Activated CD8-positive, alpha-beta memory T cell treated with anti-CD3 and anti-CD28 coated beads for 1 hour (primary cell): ENCODE results near the gene ETHE1.
A peak's percentile ranks its signal among the peaks of the same experiment; 100 is the strongest.
"Not testable (repeated sequence)": the region's sequence is repeated elsewhere in the genome, so short reads cannot be mapped to it uniquely, and the experiment has no call there.

Experiments
- DNase-seq, 2 donors: peaks; one replicate each; pipeline ENCODE4 v3.0.0-alpha.2; 2020; ENCODE audit warnings: low read depth in 1 of 2; ENCODE audit errors: extremely low read depth in 1 of 2

Gene ETHE1

GRCh38 chr19:43552198-43552450, 25.1 kb upstream of the ETHE1 start:
- DNase-seq, result no peak

DNA sequence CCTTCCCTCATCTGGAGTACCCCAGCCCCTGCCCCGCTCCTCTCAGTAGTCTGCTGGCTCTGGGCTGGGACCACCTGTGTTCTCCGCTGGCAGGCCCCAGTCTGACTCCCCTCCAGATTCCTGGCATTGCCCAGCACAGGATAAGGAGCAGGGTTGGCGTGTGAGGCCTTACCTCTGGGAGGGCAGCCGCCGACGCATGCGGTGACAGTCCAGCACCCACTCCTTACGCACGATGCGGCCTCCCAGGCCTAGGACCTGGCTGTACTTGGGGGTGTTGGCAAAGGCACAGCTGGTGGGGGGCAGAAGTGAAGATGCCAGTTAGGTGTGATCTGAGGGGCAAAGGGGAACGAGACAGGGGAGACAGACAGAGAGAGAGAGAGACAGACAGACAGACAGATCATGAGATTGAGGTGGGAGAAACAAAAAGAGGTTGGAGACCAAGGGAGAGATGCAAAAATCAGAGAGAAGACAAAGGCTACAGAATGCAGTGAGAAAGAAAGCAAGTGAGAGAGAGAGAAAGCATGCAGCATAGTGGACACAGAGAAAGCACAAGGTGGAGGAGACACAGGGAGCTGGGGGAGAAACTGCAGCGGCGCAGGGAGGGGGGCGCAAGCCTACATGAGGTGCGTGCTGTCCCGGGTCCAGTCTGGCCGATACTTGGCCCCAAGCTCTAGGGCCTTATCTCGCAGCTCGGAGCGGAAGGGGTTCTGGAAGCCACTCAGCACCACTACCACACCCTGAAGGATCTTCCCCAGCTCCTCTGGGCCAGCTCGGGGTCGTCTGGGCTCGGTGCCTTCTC, 24.6 kb upstream of the ETHE1 start:
- no peak for DNase-seq

DNA sequence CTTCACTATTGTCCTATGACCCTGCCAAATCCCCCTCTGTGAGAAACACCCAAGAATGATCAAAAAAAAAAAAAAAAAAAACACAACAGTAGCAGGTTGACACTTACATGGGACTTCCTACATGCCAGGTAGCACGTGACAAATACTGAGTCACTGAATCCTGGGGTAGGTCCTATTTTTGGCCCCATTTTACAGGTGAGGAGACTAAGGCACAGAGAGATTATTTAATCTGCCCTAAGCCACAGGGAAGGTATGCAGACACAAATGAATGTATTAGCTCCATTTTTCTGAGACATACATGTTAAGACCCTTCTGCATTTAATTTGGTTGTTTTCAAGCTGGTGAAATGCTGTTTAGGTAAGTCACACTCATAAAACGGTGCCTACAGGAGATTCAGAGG, 21.7 kb upstream of the ETHE1 start:
- DNase-seq, result no peak

DNA sequence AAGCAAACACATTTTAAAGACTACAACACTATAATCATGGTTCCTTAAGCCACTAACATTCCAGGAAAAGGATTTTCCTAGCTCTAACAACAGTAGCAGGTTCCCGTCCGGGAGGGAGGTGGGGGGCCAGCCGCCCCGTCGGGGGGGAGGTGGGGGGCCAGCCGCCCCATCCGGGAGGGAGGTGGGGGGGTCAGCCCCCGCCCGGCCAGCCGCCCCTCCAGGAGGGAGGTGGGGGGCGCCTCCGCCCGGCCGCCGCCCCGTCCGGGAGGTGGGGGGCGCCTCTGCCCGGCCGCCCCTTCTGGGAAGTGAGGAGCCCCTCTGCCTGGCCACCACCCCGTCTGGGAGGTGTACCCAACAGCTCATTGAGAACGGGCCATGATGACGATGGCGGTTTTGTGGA, 20.9 kb upstream of the ETHE1 start:
- DNase-seq, result not testable (repeated sequence)

DNA sequence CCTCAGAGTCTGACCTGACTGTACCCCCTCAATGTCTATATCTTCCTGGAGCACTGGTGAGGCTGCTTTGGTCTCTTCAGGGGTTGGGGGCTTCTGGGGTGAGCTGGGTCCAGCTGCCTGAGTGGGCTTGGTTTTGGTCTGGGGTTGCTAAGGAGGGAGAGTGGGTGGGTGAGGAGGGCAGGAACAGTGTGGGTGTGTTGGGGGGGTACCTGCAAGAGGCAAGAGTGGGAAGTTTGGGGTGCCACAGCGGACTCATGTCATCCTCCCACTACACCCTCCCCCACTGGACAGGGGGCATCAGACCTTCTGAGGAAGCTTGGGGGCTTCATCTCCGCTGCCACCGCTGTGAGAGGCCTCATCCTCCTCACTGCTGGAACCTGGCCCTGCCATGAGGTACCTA, 19.6 kb upstream of the ETHE1 start:
- DNase-seq, result no peak

DNA sequence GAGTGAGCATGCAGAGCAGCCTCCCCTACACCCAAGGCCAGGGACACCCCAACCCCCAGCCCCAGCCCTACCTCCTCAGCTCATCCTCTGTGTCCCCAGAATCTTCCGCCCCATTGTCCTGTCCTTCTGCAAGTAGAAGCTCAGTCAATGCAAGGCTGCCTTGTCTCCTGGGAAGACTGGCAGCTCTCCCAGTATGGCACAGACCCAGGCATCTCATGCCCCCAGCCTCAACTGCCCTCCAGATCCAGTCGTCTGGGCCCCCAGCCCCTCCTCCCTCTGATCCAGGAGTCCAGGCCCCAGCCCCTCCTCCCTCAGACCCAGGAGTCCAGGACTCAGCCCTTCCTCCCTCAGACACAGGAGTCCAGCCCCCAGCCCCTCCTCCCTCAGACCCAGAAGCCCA, 19.0 kb upstream of the ETHE1 start:
- no peak for DNase-seq

GRCh38 chr19:43545276-43545675, 18.3 kb upstream of the ETHE1 start:
- DNase-seq, result no peak

DNA sequence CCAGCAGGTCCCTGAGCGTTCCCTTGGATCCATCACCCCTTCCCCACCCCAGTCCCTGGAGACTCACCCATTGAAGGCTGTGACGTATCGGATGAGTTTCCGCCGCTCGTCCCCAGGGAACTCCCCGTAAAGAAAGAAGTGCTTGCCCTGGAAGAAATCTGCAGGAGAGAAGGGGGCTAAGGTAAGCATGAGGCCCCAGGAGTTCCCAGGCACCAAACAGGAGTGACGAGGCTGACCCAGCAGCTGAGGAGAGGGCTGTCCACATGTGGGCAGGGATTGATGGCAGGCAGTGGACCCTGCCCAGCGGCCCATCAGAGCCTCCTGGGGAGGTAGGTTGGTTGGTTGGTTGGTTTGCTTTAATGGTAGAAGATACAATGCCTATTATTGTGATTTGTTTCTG, 17.1 kb upstream of the ETHE1 start:
- no peak for DNase-seq

DNA sequence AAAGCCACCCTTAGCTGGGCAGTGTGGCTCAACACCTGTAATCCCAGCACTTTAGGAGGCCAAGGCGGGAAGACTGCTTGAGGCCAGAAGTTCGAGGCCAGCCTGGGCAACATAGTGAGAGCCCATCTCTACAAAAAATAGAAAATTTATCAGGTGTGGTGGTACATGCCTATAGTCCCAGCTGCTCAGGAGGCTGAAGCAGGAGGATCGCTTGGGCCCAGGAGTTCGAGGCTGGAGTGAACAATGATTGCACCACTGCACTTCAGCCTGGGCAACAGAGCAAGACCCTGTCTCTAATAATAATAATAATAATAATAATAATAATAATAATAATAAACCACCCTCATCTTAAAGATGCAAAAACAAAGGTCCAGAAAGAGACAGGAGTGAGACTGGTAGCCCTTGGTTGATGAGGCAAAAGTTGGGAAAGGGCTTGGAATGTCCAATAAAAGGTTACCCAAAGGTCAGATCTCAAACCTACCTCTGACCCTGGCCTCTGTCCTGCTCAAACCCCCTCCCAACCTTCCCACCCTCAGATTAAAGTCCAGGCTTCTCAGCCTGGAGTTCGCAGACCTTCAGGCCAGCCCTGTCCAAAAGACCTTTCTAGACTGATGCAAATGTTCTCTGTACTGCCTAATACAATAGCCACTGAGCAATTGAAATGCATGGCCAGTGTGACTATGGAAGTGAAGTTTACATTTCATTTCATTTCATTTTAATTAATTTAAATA, 15.1 kb upstream of the ETHE1 start:
- no peak for DNase-seq

DNA sequence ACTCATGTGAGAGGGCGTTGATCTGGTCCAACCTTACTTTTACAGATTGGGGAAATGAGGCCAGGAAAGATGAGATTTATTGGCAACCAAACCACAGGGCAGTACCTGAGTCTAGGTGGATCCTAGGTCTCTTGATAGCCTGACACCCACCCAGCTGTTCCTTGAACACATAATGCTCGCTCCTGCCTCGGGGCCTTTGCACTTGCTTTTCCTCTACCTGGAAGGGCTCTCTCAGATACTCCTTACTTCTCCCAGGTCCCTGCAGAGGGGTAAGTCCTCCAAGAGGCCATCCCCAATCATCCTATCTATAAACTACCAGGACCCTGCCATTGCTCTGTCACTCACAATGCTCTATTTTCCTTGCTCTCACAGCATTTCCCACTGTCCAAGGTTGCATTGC, 13.4 kb upstream of the ETHE1 start:
- no peak for DNase-seq

- no peak for DNase-seq
These were observed 11.9 kb upstream of the ETHE1 start for GRCh38 chr19:43538922-43539321.

GRCh38 chr19:43534816-43535761, 8.1 kb upstream of the ETHE1 start:
- no peak for DNase-seq

- DNase-seq, result no peak
These were observed 7.4 kb upstream of the ETHE1 start for GRCh38 chr19:43534305-43534815.

GRCh38 chr19:43533546-43534304, 6.7 kb upstream of the ETHE1 start:
- peak; percentile 86 to 91 for DNase-seq

DNA sequence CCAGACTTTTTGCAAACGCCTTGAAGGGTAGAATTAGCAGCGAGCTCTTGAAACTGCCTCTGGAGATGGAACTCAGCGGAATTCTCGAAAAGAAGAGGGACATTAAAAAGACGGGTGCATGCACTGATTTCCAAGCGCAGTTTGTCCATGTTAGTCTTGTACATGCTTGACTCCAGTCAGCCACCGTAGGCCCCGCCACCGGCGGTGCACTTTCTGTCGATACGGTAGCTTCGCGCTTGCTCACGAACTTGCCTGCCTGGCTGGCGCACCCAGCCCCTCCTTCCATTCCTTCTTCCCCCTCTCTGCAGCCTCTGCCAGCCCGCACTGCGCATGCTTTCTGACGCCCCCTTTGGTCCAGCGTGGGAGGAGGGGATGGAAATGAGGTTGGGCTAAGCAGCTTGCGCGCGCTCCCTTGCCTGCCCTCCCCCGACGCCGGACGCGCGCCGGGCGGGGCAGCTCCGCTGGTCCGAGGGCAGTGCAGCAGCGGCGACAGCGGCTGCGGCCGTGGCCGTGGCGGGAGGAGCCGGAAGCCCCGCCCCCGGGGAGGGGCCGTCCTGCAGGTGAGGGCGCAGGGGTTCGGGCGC, 6.1 kb upstream of the ETHE1 start, which contains the start of gene ZNF575:
Gene ZNF575 (plus strand): TSS at position 227 of the 584 bp plus-strand sequence. CDS start 1,235 bp downstream, outside the sequence.
- DNase-seq, result peak; percentile 61 to 70

GRCh38 chr19:43532571-43532961, 5.6 kb upstream of the ETHE1 start:
- no peak for DNase-seq

DNA sequence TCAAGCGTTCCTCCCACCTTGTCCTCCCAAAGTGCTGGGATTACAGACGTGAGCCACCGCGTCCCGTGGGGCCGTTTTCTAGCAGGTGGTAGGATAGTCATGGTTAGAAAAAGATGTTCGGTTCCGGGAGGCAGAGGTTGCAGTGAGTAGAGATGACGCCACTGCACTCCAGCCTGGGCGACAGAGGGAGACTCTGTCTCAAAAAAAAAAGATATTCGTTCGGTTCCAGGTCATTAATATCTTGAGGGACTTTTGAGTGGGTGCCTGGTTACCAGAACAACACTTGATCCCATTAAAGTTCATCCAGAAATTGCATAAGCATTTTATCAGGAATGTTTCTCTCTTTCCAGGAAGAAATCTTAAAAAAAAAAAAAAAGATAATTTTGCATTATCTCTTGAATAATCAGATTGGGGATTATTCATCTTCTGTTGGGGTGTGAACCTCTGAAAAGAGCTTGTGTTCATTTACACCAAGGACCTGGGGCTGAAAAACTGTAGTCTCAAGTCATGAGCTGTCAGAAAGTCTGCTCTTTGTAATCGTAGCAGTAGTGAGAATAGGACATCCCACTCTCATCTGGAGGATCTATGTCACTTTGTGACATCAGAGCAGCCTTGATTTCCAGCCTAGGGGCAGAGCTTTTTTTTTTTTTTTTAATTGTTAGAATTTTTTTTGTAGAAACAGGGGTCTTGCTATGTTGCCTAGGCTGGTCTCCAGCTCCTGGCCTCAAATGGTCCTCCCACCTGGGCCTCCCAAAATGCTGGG, 1.0 kb upstream of the ETHE1 start:
- no peak for DNase-seq

- no peak for DNase-seq
These were observed 897 bp downstream of the ETHE1 start for GRCh38 chr19:43525836-43526771.
